Parathyroid adenoma (tissue), 2 donors: ENCODE results near the gene ZNF678.
"Not testable (repeated sequence)": the region's sequence is repeated elsewhere in the genome, so short reads cannot be mapped to it uniquely, and the experiment has no call there.

Experiments
- H2AFZ ChIP-seq: fragments of 300-600 bp; sonication (generic); one replicate; pipeline ENCODE4 v1.7.0; 2017; ENCODE audit warnings: antibody characterized with exemption, mild to moderate bottlenecking
- H3K27ac ChIP-seq: fragments of 300-600 bp; sonication (generic); one replicate; pipeline ENCODE4 v1.7.0; 2017
- H3K27me3 ChIP-seq: fragments of 300-600 bp; sonication (generic); one replicate; pipeline ENCODE4 v1.7.0; 2017; ENCODE audit warnings: low read length; ENCODE audit not compliant: control insufficient read depth, insufficient read depth
- H3K36me3 ChIP-seq: fragments of 300-600 bp; sonication (generic); one replicate; pipeline ENCODE4 v1.7.0; 2017; ENCODE audit warnings: low read length; ENCODE audit not compliant: control insufficient read depth, insufficient read depth
- H3K4me1 ChIP-seq: fragments of 300-600 bp; sonication (generic); one replicate; pipeline ENCODE4 v1.7.0; 2017; ENCODE audit warnings: control low read depth
- H3K4me2 ChIP-seq: fragments of 300-600 bp; sonication (generic); one replicate; pipeline ENCODE4 v1.7.0; 2017; ENCODE audit warnings: low read length
- H3K4me3 ChIP-seq: fragments of 300-600 bp; sonication (generic); one replicate; pipeline ENCODE4 v1.7.0; 2017; ENCODE audit warnings: low read depth, low read length
- H3K79me2 ChIP-seq: fragments of 300-600 bp; sonication (generic); one replicate; pipeline ENCODE4 v1.7.0; 2017; ENCODE audit warnings: control low read depth
- H3K9ac ChIP-seq: fragments of 300-600 bp; sonication (generic); one replicate; pipeline ENCODE4 v1.7.0; 2017; ENCODE audit warnings: mild to moderate bottlenecking
- H3K9me3 ChIP-seq: fragments of 300-600 bp; sonication (generic); one replicate; pipeline ENCODE4 v1.7.0; 2017; ENCODE audit warnings: low read length; ENCODE audit not compliant: control insufficient read depth
- TF ChIP-seq, protein P1 (sequence below): fragments of 300-600 bp; sonication (generic); IDR thresholded peaks from one replicate; pipeline ENCODE4 v1.7.0; 2017; ENCODE audit warnings: antibody characterized with exemption, mild to moderate bottlenecking
- donor health status: primary hyperparathyroidism.

ZNF678 gene

DNA sequence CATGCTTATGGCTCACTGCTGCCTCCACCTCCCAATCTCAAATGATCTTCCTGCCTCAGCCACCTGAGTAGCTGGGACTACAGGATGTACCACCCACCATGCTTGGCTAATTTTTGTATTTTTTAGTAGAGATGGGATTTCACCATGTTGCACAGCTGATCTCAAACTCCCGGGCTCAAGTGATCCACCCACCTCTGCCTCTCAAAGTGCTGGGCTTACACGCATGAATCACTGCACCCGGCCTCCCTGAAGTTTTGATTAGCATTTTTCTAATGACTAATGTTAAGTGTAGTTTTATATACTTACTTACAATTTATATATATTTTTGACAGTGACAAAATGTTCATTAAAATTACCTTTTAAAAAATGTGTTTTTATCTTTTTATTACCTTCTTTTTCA is 41.1 kb downstream of the ZNF678 start:
- Histone ChIP-seq H3K36me3 (no peaks in the 10 kb centered on the region), H2AFZ (no peak overlapping the region), H3K9ac (no peak overlapping the region), H3K9me3 (no peaks in the 10 kb centered on the region), H3K27me3 (no peaks in the 10 kb centered on the region), H3K4me1 (no peaks in the 10 kb centered on the region), H3K79me2 (no peaks in the 10 kb centered on the region), H3K4me2 (no peak overlapping the region), H3K27ac (no peak overlapping the region), H3K4me3 (no peak overlapping the region)
- TF ChIP-seq, protein P1, sequence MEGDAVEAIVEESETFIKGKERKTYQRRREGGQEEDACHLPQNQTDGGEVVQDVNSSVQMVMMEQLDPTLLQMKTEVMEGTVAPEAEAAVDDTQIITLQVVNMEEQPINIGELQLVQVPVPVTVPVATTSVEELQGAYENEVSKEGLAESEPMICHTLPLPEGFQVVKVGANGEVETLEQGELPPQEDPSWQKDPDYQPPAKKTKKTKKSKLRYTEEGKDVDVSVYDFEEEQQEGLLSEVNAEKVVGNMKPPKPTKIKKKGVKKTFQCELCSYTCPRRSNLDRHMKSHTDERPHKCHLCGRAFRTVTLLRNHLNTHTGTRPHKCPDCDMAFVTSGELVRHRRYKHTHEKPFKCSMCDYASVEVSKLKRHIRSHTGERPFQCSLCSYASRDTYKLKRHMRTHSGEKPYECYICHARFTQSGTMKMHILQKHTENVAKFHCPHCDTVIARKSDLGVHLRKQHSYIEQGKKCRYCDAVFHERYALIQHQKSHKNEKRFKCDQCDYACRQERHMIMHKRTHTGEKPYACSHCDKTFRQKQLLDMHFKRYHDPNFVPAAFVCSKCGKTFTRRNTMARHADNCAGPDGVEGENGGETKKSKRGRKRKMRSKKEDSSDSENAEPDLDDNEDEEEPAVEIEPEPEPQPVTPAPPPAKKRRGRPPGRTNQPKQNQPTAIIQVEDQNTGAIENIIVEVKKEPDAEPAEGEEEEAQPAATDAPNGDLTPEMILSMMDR, result no peak

DNA sequence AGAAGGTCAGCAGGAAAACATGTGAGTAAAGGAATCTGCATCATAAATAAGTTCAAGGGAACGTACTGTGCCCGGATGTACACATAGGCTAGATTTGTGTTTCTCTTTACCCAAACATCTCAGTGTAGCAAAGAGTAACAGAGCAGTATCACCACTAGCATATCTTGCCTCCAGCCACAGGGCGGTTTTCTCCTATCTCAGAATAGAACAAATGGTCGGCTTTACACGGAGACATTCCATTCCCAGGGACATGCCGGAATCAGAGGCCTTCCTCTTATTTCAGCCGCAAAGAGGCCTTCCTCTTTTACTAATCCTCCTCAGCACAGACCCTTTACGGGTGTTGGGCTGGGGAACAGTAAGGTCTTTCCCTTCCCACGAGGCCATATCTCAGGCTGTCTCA is 42.9 kb downstream of the ZNF678 start:
- H3K9me3 ChIP-seq, H3K79me2 ChIP-seq, H3K4me3 ChIP-seq, H2AFZ ChIP-seq, H3K9ac ChIP-seq, H3K4me1 ChIP-seq, H3K27me3 ChIP-seq, H3K36me3 ChIP-seq, H3K4me2 ChIP-seq, H3K27ac ChIP-seq: not testable (repeated sequence)

DNA sequence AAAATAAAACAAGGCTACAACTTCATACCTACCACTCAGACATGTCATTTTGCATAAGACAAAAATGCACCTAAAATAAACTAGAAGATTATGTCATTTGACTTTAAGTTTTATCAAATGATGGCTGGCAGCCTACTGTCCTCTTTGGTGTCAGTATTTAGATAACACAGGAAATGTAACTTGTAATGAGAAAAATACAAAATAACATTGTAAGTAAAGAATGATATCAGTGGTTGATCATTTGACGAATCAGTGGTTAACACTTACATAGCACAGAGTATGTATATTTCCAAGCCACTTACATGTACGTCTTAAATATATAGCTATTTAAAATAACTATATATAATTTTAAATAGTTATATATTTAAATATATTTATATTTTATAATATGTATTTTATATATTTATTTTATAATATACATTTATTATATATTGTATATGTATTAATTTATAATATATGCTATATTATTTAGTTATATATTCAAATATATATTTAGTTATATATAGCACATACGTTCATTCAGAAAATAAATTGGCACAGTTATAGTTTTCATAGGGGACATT is 44.1 kb downstream of the ZNF678 start:
- Histone ChIP-seq H3K4me2 (no peak overlapping the region), H3K4me1 (no peaks in the 10 kb centered on the region), H3K9ac (no peak overlapping the region), H3K9me3 (no peaks in the 10 kb centered on the region), H3K27ac (no peak overlapping the region), H3K79me2 (no peaks in the 10 kb centered on the region), H3K27me3 (no peaks in the 10 kb centered on the region), H3K36me3 (no peaks in the 10 kb centered on the region), H3K4me3 (no peak overlapping the region), H2AFZ (no peak overlapping the region)
- TF ChIP-seq, protein P1, result no peak

DNA sequence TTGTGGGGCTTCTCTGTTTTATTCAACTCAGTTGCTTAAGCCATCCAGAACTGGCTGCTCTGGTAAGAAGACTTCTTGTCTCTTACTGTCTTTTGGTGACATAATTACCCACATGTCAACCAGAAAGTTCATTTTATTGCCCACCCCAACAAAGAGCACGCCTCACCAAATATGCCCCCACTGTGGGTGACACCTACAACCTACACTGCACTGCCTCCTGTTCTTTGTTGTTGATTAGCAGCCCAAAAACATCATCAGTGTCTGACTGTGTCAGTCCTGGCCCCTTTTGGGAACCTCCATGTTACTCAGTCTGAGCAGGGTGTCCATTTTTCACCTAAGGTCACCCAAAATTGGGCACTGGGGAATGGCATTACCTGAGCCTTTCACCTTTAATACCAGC is 49.3 kb downstream of the ZNF678 start:
- Histone ChIP-seq H2AFZ (no peak overlapping the region), H3K79me2 (no peaks in the 10 kb centered on the region), H3K4me3 (no peak overlapping the region), H3K27ac (no peak overlapping the region), H3K9me3 (no peaks in the 10 kb centered on the region), H3K27me3 (no peaks in the 10 kb centered on the region), H3K4me1 (no peaks in the 10 kb centered on the region), H3K9ac (no peak overlapping the region), H3K36me3 (no peaks in the 10 kb centered on the region), H3K4me2 (no peak overlapping the region)
- TF ChIP-seq, protein P1, result no peak

DNA sequence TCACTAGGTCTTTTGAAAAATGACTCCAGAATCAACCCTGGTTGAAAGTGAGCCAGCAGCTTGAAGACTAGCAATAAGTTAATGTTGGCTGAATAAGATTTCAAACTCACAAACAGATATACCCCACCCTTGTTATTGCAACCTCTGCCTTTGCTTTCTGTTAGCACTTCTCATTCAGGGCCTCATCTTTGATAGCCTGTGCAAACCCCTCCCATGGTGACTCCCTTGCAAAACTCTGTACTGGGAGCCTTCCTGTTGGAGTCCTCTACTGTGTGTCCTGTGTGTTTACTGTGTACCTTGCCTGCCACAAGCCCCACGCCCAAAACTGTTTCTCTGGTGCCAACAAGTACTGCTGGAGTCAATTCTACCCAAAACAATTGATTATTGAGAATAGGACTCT is 50.2 kb downstream of the ZNF678 start:
- Histone ChIP-seq H3K27ac (no peak overlapping the region), H3K9me3 (no peaks in the 10 kb centered on the region), H3K79me2 (no peaks in the 10 kb centered on the region), H3K4me3 (no peak overlapping the region), H2AFZ (no peak overlapping the region), H3K4me2 (no peak overlapping the region), H3K27me3 (no peaks in the 10 kb centered on the region), H3K36me3 (no peaks in the 10 kb centered on the region), H3K9ac (no peak overlapping the region), H3K4me1 (no peaks in the 10 kb centered on the region)
- TF ChIP-seq, protein P1, result no peak
